Measurements from ENCODE around the gene PLS3. TPM values are rescaled to one million over a fixed set of nuclear protein-coding genes. Genes with fewer than 3 reads are reported as not detected.

The PLS3 gene
- 122 TPM for total RNA-seq

GRCh38 chrX:115560978-115561604, at the start of gene PLS3:
Gene PLS3 (plus strand): TSS chrX:115561174. CDS start chrX:115610251, 49,077 bp downstream.

Small RNA genes lying within 50 kb of the gene (small RNA-seq; reads per million reads assigned to genes)
- gene RF00264 (ENCODE audit: low replicate concordance): not detected

Data from parietal lobe (tissue), 2 donors.